ENCODE measurements around the gene LILRA5.
"Not testable (repeated sequence)": the region's sequence is repeated elsewhere in the genome, so short reads cannot be mapped to it uniquely, and the experiment has no call there.

LILRA5 gene

GRCh38 chr19:54299126-54299498 lies 13.9 kb downstream of the LILRA5 start:
- DNase-seq (ENCODE audit: insufficient read length, low spot score): no peak
- TF ChIP-seq CTCF (IDR thresholded peaks at IDR 0.05; ENCODE audit: insufficient read depth, missing control alignments): no peak
- no peak for FAIRE-seq

DNA sequence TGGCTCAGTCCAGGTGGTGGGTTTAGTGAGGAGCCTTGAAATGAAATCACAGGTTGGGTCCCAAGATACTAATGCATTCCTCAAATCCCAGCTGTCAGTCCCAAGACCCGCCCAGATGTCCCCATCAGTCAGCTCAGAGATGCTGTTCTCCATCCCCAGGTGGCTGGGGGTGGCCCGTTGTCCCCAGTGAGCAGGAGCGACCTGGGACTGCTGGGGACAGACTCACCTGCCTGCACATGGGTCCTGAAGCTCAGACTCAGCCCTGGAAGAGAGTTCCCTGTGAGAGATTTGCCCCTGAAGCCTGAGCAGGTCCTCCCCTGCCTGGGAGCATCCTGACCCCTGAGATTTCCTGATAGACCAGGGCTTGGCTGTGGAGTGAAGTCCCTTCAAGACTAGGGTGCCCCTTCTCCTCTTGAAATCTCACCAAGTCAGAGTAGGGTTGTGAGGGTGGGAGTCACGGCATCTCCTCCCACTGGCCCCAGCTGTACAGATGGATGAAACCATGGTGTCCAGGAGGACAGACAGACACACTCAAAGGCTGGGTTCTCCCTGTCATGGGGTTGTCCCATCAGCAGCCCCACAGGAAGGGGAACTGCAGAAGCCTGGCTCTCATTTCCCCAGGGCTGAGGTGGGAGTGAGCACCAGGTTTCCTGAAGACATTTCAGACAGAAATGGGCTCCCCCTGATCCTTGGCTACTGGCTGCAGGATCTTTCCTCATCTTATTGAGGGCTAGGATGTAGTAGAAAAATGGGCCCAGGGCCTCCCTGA lies 14.4 kb downstream of the LILRA5 start:
- FAIRE-seq (no peak), DNase-seq (ENCODE audit: insufficient read length, low spot score) (no peak)
- no peak for TF ChIP-seq CTCF (IDR thresholded peaks at IDR 0.05; ENCODE audit: insufficient read depth, missing control alignments)

DNA sequence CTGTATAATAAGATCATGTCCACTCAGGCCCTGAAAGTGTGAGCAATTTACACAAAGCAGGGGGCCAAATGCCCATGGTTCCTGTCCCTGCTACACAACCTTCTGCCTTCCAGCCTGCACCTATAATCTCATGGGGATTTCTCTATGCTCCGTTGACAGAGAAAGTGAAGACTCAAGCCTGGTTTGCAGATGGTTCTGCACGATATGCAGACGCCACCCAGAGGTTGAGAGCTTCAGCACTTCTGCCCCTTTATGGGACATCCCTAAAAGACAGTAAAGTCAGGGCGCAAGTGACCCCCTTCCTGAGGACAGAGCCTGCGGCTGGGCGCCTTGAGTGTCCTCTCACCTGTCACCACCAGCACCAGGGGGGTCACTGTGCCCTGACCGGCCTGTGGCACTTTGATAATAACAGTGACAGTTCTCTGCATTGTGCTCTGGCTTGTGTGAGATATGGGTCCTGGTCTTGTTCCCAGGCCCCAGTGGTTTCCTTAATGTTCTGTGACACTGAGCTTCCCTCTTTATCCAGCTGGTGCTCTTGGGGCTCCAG lies 15.1 kb downstream of the LILRA5 start:
- DNase-seq (ENCODE audit: insufficient read length, low spot score) (no peak), FAIRE-seq (no peak)
- no peak for TF ChIP-seq CTCF (IDR thresholded peaks at IDR 0.05; ENCODE audit: insufficient read depth, missing control alignments)

DNA sequence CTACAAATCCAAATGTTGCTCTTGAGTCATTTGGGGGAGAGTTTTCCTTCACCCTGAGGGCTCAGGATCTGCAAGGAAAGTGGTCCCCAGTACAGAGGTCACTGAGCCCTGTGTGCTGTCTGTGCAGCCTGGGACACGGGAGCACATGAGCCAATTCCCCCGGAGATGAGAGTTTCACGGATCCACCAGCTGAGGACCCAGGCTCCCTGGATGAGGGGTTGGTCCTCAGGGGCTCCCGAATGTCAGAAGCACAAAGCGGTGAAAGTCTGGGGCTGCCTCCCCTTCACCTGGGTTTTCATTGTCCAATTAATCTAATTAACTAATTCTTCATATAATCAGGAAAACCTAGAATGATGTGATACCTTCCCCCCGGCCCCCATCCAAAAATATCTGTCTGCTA lies 18.4 kb downstream of the LILRA5 start:
- DNase-seq (ENCODE audit: insufficient read length, low spot score) (no peak), FAIRE-seq (no peak)
- no peak for TF ChIP-seq CTCF (IDR thresholded peaks at IDR 0.05; ENCODE audit: insufficient read depth, missing control alignments)

GRCh38 chr19:54289160-54289559 lies 23.8 kb downstream of the LILRA5 start:
- FAIRE-seq; DNase-seq (ENCODE audit: insufficient read length, low spot score): not testable (repeated sequence)

GRCh38 chr19:54287456-54287855 lies 25.5 kb downstream of the LILRA5 start:
- DNase-seq (ENCODE audit: insufficient read length, low spot score) (no peak), FAIRE-seq (no peak)
- TF ChIP-seq CTCF (IDR thresholded peaks at IDR 0.05; ENCODE audit: insufficient read depth, missing control alignments): no peak

GRCh38 chr19:54286283-54286682 lies 26.7 kb downstream of the LILRA5 start:
- DNase-seq (ENCODE audit: insufficient read length, low spot score); FAIRE-seq: not testable (repeated sequence)

- DNase-seq (ENCODE audit: insufficient read length, low spot score); FAIRE-seq: not testable (repeated sequence)
Measured at GRCh38 chr19:54285427-54286056, 27.4 kb downstream of the LILRA5 start.
